22Rv1 (cell line): Measurements from ENCODE around the gene ARID5A.

Experiments used
- H3K27ac ChIP-seq: fragments of 450-650 bp; 2 replicates; pipeline ENCODE4 v1.5.1; 2017
- ZFX ChIP-seq: fragments of 450-650 bp; IDR thresholded peaks from 2 replicates; pipeline ENCODE4 v1.6.1; 2017; ENCODE audit warnings: antibody characterized with exemption, borderline replicate concordance
- TF ChIP-seq, protein P1 (sequence below): fragments of 450-650 bp; IDR thresholded peaks from 2 replicates; pipeline ENCODE4 v1.5.1; 2017; ENCODE audit warnings: mild to moderate bottlenecking

Gene ARID5A

DNA sequence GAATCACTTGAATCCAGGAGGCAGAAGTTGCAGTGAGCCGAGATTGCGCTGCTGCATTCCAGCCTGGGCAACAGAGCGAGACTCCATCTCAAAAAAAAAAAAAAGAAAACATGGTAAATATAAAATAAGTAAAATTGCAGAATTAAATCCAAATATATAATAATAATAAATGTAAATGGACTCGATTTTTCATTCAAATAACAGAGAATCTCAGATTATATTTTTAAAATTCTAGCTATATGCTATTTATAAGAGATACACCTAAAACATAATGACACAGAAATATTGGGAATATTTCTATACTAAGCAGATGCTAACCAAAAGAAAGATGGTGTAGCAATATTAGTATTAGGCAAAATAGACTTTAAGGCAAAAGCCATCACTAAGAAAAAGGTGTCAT is 16.3 kb upstream of the ARID5A start:
- TF ChIP-seq ZFX = no peak
- TF ChIP-seq, protein P1, sequence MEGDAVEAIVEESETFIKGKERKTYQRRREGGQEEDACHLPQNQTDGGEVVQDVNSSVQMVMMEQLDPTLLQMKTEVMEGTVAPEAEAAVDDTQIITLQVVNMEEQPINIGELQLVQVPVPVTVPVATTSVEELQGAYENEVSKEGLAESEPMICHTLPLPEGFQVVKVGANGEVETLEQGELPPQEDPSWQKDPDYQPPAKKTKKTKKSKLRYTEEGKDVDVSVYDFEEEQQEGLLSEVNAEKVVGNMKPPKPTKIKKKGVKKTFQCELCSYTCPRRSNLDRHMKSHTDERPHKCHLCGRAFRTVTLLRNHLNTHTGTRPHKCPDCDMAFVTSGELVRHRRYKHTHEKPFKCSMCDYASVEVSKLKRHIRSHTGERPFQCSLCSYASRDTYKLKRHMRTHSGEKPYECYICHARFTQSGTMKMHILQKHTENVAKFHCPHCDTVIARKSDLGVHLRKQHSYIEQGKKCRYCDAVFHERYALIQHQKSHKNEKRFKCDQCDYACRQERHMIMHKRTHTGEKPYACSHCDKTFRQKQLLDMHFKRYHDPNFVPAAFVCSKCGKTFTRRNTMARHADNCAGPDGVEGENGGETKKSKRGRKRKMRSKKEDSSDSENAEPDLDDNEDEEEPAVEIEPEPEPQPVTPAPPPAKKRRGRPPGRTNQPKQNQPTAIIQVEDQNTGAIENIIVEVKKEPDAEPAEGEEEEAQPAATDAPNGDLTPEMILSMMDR = no peak
- no peak overlapping the region for H3K27ac ChIP-seq

DNA sequence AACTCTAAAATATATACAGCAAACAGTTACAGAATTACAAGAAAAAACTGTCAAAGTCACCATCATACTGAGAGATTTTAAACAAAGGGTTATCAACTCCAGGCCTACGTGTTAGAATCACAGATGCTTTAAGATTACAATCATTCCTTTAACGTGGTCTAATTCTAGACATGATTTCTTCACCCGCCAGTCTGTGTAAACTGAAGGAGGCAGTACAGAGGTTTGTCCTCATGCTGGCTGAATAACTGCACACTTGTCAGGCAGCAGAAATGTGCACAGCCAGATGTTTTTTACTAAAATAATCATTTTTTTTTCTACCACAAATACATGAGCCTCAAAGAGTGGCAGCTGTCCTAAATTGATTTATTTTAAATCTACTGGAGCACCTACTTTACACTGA is 15.9 kb upstream of the ARID5A start:
- no peak for TF ChIP-seq ZFX
- H3K27ac ChIP-seq = no peak overlapping the region

DNA sequence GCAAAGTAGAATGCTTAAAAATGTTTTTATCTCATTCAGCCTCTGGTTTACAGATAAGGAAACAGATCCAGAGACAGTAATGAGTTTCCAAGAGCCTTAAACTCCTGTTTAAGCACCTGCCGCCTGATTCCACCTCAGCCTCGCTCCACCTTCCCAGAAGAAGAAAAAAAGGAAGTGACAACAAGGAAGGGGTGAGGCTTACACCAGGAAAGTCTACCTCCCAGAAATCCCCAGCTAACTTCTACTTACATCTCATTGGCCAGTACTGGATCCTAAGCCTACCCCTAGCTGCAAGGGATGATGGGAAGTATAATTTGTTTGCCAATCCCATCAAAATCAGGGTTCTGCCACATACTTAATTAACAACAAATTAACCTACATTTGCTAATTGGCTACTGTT is 15.3 kb upstream of the ARID5A start:
- no peak overlapping the region for H3K27ac ChIP-seq

DNA sequence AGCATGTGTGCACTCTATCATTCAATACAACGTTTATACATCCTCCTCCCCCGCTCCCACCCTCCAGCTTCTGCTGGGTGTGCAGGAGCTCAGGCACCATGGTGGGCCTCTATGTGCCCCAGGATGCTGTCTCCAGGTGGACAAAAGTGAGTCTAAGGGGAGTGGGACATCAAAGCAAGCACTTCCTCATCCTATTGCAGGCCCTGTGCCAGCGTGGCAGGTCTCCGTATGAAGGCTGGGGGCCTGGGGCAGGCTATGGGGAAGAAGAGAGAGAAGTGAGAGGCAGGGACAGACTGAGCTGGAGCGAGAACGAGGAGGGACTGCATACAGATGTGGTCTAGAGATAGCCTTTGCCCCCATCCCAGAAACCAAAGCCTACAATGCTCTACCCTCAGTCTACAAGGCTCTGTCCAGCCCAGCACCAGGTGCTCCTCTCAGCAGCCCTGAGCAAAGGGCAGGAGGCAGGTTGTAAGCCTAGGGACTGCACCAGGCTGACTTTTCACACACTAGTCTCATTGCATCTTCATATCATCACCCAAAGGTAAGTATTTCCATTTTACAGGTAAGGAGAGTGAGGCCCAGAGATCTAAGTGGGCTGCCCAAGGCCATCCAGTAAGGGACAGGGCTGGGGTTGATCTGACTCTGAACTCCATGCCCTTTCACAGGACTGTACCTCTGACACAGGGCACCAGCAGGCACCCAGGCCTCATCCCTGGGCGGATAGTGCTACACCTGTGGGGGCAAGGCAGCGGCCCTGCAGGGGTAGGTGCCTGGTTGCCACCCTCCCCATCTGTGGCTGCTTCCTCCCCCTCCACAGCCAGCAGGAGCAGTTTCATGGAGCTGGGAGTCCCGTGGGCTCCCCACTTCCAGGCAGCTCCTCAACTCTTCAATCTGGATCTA is 14.0 kb upstream of the ARID5A start:
- TF ChIP-seq, protein P1 = no peak
- TF ChIP-seq ZFX = no peak
- no peak overlapping the region for H3K27ac ChIP-seq

More for the DNA sequence above, 15.3 kb upstream of the ARID5A start:
- TF ChIP-seq, protein P1 = no peak
- TF ChIP-seq ZFX = no peak

DNA sequence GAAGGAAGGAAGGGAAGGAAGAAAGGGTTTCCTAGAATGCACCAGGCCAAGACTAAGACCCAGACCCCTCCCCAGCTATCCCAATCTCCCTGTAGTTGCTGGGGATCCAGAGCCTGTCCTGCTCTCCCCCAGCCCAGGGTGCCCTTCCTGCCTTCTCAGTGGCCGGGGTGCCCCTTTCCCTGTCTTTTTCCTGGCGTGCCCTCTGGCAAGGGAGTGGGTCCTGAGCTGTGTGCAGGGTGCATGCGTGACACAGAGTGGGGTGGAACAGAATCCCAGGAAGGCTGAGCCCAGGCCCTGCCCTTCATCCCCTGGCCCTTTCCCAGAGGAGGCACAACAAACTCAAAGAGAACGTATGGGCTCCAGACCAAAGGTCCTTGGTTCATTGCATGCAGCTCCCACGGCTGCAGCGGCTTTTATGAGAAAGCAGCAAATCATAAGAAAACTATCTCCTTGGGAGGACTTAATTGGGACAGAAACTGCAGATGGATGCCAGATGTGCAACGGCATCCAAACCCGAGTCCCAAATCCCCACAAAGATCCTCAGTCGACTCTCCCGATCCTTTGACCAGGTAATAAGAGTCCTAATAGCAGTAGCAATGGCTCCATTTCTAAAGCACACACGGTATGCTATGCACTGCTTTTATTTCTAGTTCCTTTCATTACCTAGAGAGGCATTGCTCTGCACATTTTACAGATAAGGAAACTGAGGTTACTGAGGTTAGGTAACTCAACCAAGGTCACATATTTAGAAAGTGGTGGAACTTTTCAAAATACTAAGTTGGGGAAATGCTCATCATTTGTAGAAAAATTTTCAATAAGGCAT is 12.7 kb upstream of the ARID5A start:
- no peak overlapping the region for H3K27ac ChIP-seq
- no peak for TF ChIP-seq ZFX
- TF ChIP-seq, protein P1 = no peak

DNA sequence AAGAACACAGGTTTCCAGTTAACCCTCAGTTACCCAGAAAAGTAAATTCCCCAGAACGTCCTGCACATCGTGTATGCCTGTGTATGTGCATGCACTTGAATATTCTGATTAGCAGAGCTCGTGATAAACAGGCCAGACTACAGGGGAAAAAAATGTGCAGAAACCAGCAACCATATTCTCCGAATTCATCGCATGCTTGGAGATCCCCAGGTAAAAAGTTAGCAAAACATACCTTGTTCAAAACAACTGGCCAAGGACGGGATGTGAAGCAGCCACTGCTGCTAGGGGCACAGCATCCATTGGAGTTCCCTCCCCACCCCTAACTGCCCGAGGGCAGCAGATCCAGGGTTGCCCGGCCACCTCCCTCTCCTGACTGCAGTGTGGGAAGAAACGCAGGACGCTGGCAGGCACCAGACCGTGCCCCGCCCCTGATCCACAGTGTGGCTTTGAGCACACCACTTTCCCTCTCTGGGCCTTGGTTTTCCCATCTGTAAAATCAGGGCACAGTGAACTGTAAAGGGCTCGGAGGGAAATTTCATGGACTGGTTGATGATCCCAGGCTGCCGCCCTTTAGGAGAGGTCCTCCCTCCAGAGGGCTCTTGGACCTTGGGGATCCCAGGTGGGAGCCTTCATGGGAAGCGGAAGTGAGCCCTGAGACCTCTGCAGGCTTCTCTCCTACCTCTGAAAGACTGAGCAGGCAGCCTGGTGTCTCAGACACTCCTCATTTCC is 11.9 kb upstream of the ARID5A start:
- TF ChIP-seq, protein P1 = no peak
- no peak for TF ChIP-seq ZFX
- no peak overlapping the region for H3K27ac ChIP-seq

DNA sequence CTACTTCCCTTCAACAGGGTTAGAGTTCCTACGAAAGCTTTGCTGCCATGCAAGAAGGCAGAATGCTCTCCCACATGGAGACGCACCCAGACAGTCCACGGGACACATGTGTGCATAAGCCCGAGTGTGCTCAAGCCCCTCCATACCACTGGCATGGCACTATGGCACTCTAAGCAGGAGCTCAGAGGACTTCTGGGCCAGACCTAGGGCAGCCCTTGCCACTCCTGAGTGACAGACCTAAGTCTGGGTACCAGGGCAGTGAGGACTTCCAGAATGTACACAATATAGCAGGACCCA is 11.4 kb upstream of the ARID5A start:
- H3K27ac ChIP-seq = no peak overlapping the region
- TF ChIP-seq, protein P1 = no peak
- TF ChIP-seq ZFX = no peak
